Glutamatergic neuron (in vitro differentiated cells): ENCODE measurements around the gene TTC28. TPM values are rescaled to one million over a fixed set of nuclear protein-coding genes. Genes with fewer than 3 reads are reported as not detected.

ENCODE experiments used
- DNase-seq: peaks from one replicate; pipeline ENCODE4 v3.0.0; 2022
- H3K27ac Mint-ChIP-seq: one replicate; pipeline ENCODE4 v1.8.0; 2020; ENCODE audit warnings: mild to moderate bottlenecking, mixed read lengths, inconsistent platforms; ENCODE audit not compliant: unreplicated experiment
- H3K27me3 Mint-ChIP-seq: one replicate; pipeline ENCODE4 v1.8.0; 2020; ENCODE audit warnings: mild to moderate bottlenecking, moderate library complexity, mixed read lengths, inconsistent platforms; ENCODE audit not compliant: unreplicated experiment
- H3K36me3 Mint-ChIP-seq: one replicate; pipeline ENCODE4 v1.8.0; 2020; ENCODE audit warnings: mild to moderate bottlenecking, mixed read lengths, inconsistent platforms; ENCODE audit not compliant: unreplicated experiment
- H3K4me1 Mint-ChIP-seq: one replicate; pipeline ENCODE4 v1.8.0; 2020; ENCODE audit warnings: mild to moderate bottlenecking, low read depth, mixed read lengths, inconsistent platforms; ENCODE audit not compliant: unreplicated experiment
- H3K4me3 Mint-ChIP-seq: one replicate; pipeline ENCODE4 v1.8.0; 2020; ENCODE audit warnings: mild to moderate bottlenecking, mixed read lengths, inconsistent platforms; ENCODE audit not compliant: unreplicated experiment
- H3K9me3 Mint-ChIP-seq: one replicate; pipeline ENCODE4 v1.8.0; 2020; ENCODE audit warnings: mild to moderate bottlenecking, moderate library complexity, mixed read lengths, inconsistent platforms; ENCODE audit not compliant: unreplicated experiment
- CTCF ChIP-seq: fragments of 200-600 bp; sonication (generic); IDR thresholded peaks from one replicate; pipeline ENCODE4 v1.5.0; 2021; ENCODE audit not compliant: partially characterized antibody, unreplicated experiment
- total RNA-seq: library from RNA; stranded (reverse); fragmentation: NEBNext Ultra II Directional; extraction: Animal tissue kit (Norgen Biotek cat#: 25700); gene quantifications from one replicate; pipeline ENCODE4 v1.2.1, GENCODE V29; 2021; ENCODE audit not compliant: unreplicated experiment

TTC28 gene
- total RNA-seq, 1 donor from 2014 or later, result 55.6 TPM

- Mint-ChIP-seq H3K27me3 (peaks cover 2% of the 10 kb centered on the region), H3K36me3 (peaks cover 12% of the 10 kb centered on the region), H3K27ac (peak overlapping the region; percentile 31), H3K9me3 (no peaks in the 10 kb centered on the region), H3K4me3 (no peak overlapping the region), H3K4me1 (no peaks in the 10 kb centered on the region)
- DNase-seq, result no peak
- TF ChIP-seq CTCF, result no peak
These were observed 713.2 kb downstream of the TTC28 start for GRCh38 chr22:27966168-27967064.

GRCh38 chr22:27962268-27963044 lies 717.2 kb downstream of the TTC28 start:
- Mint-ChIP-seq H3K4me1 (peaks cover 4% of the 10 kb centered on the region), H3K27ac (no peak overlapping the region)
- DNase-seq, result no peak

GRCh38 chr22:27961680-27962079 lies 718.0 kb downstream of the TTC28 start:
- no peak for DNase-seq
- no peak for TF ChIP-seq CTCF
- peaks cover 4% of the 10 kb centered on the region for H3K4me1 Mint-ChIP-seq
- H3K4me3 Mint-ChIP-seq, result no peak overlapping the region
- no peak overlapping the region for H3K27ac Mint-ChIP-seq
- H3K27me3 Mint-ChIP-seq, result no peaks in the 10 kb centered on the region
- H3K36me3 Mint-ChIP-seq, result peaks cover 6% of the 10 kb centered on the region
- H3K9me3 Mint-ChIP-seq, result no peaks in the 10 kb centered on the region

More at GRCh38 chr22:27962268-27963044, 717.2 kb downstream of the TTC28 start:
- H3K27me3 Mint-ChIP-seq, result no peaks in the 10 kb centered on the region
- H3K36me3 Mint-ChIP-seq, result peaks cover 2% of the 10 kb centered on the region
- no peak overlapping the region for H3K4me3 Mint-ChIP-seq
- no peak for TF ChIP-seq CTCF
- no peaks in the 10 kb centered on the region for H3K9me3 Mint-ChIP-seq

- Mint-ChIP-seq H3K27me3 (no peaks in the 10 kb centered on the region), H3K36me3 (peaks cover 6% of the 10 kb centered on the region), H3K4me3 (no peak overlapping the region), H3K9me3 (no peaks in the 10 kb centered on the region), H3K4me1 (peaks cover 4% of the 10 kb centered on the region), H3K27ac (no peak overlapping the region)
- no peak for TF ChIP-seq CTCF
- DNase-seq, result no peak
These were observed 718.5 kb downstream of the TTC28 start for GRCh38 chr22:27961182-27961581.
